ENCODE measurements around the gene SLC30A10. TPM values are rescaled to one million over a fixed set of nuclear protein-coding genes. Genes with fewer than 3 reads are reported as not detected.
"Not testable (repeated sequence)": the region's sequence is repeated elsewhere in the genome, so short reads cannot be mapped to it uniquely, and the experiment has no call there.

The SLC30A10 gene
- total RNA-seq, 2 experiments from 2014 or later, result not detected

DNA sequence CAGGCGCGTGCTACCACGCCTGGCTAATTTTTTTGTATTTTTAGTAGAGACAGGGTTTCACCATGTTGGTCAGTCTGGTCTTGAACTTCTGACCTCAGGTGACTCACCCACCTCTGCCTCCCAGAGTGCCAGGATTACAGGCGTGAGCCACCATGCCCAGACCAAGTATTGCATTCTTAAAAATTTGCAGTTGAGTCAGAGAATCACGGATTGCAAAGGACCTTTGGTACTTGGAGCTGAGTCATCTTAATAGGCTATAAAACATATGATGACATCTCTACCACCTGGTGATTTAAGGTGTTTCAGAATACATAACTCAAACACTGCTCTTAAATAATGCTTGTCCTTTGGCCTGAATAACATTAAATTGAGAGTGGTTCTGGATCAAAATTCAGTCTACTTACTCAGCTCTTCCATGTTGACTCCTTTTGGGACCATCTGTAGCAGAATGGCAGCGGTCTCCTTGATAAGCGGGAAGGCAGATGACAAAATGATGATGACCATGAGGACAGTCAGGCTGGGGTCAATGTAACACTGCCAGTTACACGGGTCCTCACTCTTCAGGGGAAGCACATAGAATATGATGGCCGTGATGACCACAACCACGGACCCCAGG is 10.4 kb downstream of the SLC30A10 start:
- Mint-ChIP-seq H3K27me3 (ENCODE audit: low read depth) (peaks cover 5% of the 10 kb centered on the region), H3K36me3 (ENCODE audit: low read depth) (no peaks in the 10 kb centered on the region), H3K4me1 (ENCODE audit: low read depth) (no peaks in the 10 kb centered on the region), H3K27ac (no peak overlapping the region), H3K9me3 (ENCODE audit: insufficient read depth) (no peaks in the 10 kb centered on the region), H3K4me3 (no peak overlapping the region)
- ChIA-PET CTCF (no interaction called here), POLR2A (no interaction called here)
- no peak for ATAC-seq
- no peak for DNase-seq

DNA sequence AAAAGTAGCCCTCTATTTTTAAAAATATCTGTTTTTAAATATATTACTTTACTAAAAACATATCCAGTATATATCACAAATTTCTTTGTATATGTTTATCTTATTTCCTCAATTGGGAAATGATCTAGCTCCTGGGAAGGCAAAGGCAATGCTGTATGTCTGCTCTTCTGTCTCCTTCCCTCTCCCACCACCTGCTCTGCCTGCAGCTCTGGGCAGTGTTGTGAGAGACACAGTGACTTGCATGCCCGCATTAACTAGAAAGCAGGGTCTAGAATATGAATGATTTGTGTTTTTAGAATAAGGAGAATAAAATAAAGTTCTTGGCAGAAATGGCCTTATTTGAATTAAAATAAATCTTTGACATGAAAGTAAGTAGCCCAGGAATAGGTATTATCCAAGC is 11.1 kb downstream of the SLC30A10 start:
- ATAC-seq (no peak), DNase-seq (no peak)
- Mint-ChIP-seq H3K36me3 (ENCODE audit: low read depth) (no peaks in the 10 kb centered on the region), H3K27ac (no peak overlapping the region), H3K9me3 (ENCODE audit: insufficient read depth) (no peaks in the 10 kb centered on the region), H3K4me1 (ENCODE audit: low read depth) (no peaks in the 10 kb centered on the region), H3K4me3 (no peak overlapping the region), H3K27me3 (ENCODE audit: low read depth) (peaks cover 2% of the 10 kb centered on the region)
- ChIA-PET CTCF (no interaction called here), POLR2A (no interaction called here)

DNA sequence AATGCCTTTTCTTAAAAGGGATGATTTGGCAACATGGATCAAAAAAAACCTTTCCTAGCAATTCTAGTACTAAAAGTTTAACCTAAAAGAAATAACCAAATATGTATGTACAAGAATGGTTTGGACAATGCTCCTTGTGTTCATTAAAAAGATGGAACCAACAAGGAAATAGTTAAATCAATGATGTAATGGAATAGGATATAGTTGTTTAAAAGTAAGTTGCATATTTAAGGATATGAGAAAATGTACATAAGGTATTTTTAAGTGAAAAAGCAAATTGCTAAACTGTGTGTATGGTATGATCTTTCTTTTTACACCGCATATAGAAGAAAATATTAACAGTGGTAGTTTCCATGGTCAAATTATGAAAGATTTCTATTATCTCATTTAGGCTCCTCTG is 12.1 kb downstream of the SLC30A10 start:
- no peaks in the 10 kb centered on the region for H3K9me3 Mint-ChIP-seq (ENCODE audit: insufficient read depth)
- ChIA-PET CTCF (no interaction called here), POLR2A (no interaction called here)
- ATAC-seq (no peak), DNase-seq (no peak)
- H3K27ac Mint-ChIP-seq, result no peak overlapping the region
- no peaks in the 10 kb centered on the region for H3K27me3 Mint-ChIP-seq (ENCODE audit: low read depth)
- no peaks in the 10 kb centered on the region for H3K4me1 Mint-ChIP-seq (ENCODE audit: low read depth)
- no peaks in the 10 kb centered on the region for H3K36me3 Mint-ChIP-seq (ENCODE audit: low read depth)
- H3K4me3 Mint-ChIP-seq, result no peak overlapping the region

- Mint-ChIP-seq H3K27me3 (ENCODE audit: low read depth) (no peaks in the 10 kb centered on the region), H3K4me3 (no peak overlapping the region), H3K36me3 (ENCODE audit: low read depth) (no peaks in the 10 kb centered on the region), H3K4me1 (ENCODE audit: low read depth) (no peaks in the 10 kb centered on the region), H3K9me3 (ENCODE audit: insufficient read depth) (no peaks in the 10 kb centered on the region), H3K27ac (no peak overlapping the region)
- CTCF ChIA-PET, result no interaction called here
- DNase-seq (no peak), ATAC-seq (no peak)
- POLR2A ChIA-PET, result no interaction called here
These were observed 15.2 kb downstream of the SLC30A10 start for GRCh38 chr1:219913005-219913770.

DNA sequence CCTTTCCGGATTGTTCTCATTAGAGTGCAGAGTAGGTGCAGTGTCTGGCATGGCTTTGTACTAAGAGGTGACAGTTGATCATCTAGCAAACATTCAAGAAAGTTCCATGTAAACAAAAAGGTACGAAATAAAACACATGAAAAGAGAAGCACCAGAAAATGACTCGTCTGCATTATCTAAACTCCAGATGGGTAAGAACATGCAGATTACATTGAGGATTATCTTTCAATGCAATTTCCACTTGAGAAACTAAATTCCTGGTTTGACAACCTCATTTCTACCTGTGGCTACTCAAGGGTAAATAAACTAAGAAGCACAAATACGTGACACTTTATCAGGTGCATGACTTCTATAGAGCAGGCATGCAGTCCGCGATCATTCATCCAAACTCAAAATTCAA is 17.6 kb downstream of the SLC30A10 start:
- no peak overlapping the region for H3K27ac Mint-ChIP-seq
- no peak for DNase-seq
- ChIA-PET POLR2A (no interaction called here), CTCF (no interaction called here)
- H3K9me3 Mint-ChIP-seq (ENCODE audit: insufficient read depth), result no peaks in the 10 kb centered on the region
- H3K4me3 Mint-ChIP-seq, result no peak overlapping the region
- no peaks in the 10 kb centered on the region for H3K36me3 Mint-ChIP-seq (ENCODE audit: low read depth)
- H3K27me3 Mint-ChIP-seq (ENCODE audit: low read depth), result no peaks in the 10 kb centered on the region
- H3K4me1 Mint-ChIP-seq (ENCODE audit: low read depth), result peaks cover 6% of the 10 kb centered on the region
- ATAC-seq, result no peak

- CTCF ChIA-PET, result no interaction called here
- no peak overlapping the region for H3K4me3 Mint-ChIP-seq
- no peak for DNase-seq
- POLR2A ChIA-PET, result no interaction called here
- no peaks in the 10 kb centered on the region for H3K36me3 Mint-ChIP-seq (ENCODE audit: low read depth)
- H3K9me3 Mint-ChIP-seq (ENCODE audit: insufficient read depth), result no peaks in the 10 kb centered on the region
- no peak overlapping the region for H3K27ac Mint-ChIP-seq
- no peak for ATAC-seq
- peaks cover 6% of the 10 kb centered on the region for H3K4me1 Mint-ChIP-seq (ENCODE audit: low read depth)
- no peaks in the 10 kb centered on the region for H3K27me3 Mint-ChIP-seq (ENCODE audit: low read depth)
These were observed 18.9 kb downstream of the SLC30A10 start for GRCh38 chr1:219909476-219909875.

DNA sequence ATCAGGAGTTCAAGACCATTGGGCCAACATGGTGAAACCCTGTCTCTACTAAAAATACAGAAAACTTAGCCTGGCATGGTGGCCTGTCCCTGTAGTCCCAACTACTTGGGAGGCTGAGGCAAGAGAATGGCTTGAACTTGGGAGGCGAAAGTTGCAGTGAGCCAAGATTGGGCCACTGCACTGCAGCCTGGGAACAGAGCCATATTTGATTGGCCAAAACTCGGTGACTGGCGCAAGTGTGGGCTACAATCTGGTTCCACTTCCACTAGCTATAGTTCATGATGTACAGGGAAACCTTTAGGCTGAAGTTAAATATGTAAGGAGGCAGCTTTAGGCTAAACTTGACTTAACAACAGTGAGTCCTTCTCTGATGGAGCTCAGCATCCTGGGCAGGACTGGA is 20.2 kb downstream of the SLC30A10 start:
- peaks cover 6% of the 10 kb centered on the region for H3K4me1 Mint-ChIP-seq (ENCODE audit: low read depth)
- no peak overlapping the region for H3K4me3 Mint-ChIP-seq
- ATAC-seq (no peak), DNase-seq (no peak)
- no peaks in the 10 kb centered on the region for H3K27me3 Mint-ChIP-seq (ENCODE audit: low read depth)
- POLR2A ChIA-PET, result no interaction called here
- H3K36me3 Mint-ChIP-seq (ENCODE audit: low read depth), result no peaks in the 10 kb centered on the region
- H3K27ac Mint-ChIP-seq, result no peak overlapping the region
- CTCF ChIA-PET, result no interaction called here
- no peaks in the 10 kb centered on the region for H3K9me3 Mint-ChIP-seq (ENCODE audit: insufficient read depth)

GRCh38 chr1:219907772-219908070 is 20.6 kb downstream of the SLC30A10 start:
- ChIA-PET POLR2A (no interaction called here), CTCF (no interaction called here)
- peaks cover 6% of the 10 kb centered on the region for H3K4me1 Mint-ChIP-seq (ENCODE audit: low read depth)
- ATAC-seq (no peak), DNase-seq (no peak)
- no peaks in the 10 kb centered on the region for H3K27me3 Mint-ChIP-seq (ENCODE audit: low read depth)
- H3K4me3 Mint-ChIP-seq, result no peak overlapping the region
- H3K27ac Mint-ChIP-seq, result no peak overlapping the region
- no peaks in the 10 kb centered on the region for H3K36me3 Mint-ChIP-seq (ENCODE audit: low read depth)
- H3K9me3 Mint-ChIP-seq (ENCODE audit: insufficient read depth), result no peaks in the 10 kb centered on the region

DNA sequence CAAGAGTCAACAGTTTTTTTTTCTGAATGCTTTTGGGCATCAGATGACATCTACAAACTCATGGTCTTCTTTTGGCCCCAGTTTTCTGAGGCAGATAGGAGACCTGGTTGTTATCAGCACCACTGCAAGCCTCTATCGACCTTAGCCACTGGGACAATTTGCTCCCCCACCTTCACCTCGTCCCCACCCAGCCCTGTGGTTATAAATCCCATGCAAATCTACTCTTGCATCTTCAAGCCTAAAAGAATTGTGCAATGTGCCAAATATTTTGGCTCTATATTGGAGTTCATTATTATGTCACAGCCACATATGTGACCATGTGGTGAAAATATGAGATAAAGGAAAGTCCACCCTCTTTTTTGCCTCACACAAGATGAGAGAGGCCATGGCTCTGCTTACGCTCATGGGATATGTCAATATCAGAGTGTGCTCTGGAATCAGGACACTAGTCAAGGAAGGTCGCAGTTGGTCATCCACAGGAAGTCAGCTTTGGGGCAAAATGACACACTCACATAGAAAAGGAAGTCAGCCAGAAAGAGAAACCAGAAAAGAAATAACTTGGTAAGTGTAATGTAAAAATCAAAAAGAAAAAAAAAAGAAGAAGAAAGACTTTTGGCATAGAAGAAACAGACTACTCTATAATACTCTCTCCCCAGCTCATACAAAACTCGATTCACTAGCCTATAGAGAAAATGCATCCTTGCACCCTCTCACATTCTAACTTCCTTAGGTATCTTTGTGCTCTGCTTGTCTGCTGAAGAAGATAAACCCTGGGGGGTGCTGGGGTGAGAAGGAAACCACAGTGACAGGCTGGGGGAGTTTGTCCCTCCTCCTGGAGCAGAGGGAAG is 21.2 kb downstream of the SLC30A10 start:
- Mint-ChIP-seq H3K27me3 (ENCODE audit: low read depth) (no peaks in the 10 kb centered on the region), H3K36me3 (ENCODE audit: low read depth) (no peaks in the 10 kb centered on the region), H3K4me1 (ENCODE audit: low read depth) (peaks cover 6% of the 10 kb centered on the region), H3K4me3 (no peak overlapping the region), H3K9me3 (ENCODE audit: insufficient read depth) (no peaks in the 10 kb centered on the region), H3K27ac (no peak overlapping the region)
- CTCF ChIA-PET, result no interaction called here
- no peak for DNase-seq
- POLR2A ChIA-PET, result no interaction called here
- no peak for ATAC-seq

- H3K27ac Mint-ChIP-seq; POLR2A ChIA-PET; H3K4me3 Mint-ChIP-seq; H3K27me3 Mint-ChIP-seq (ENCODE audit: low read depth); H3K9me3 Mint-ChIP-seq (ENCODE audit: insufficient read depth); CTCF ChIA-PET; H3K4me1 Mint-ChIP-seq (ENCODE audit: low read depth); ATAC-seq; DNase-seq; H3K36me3 Mint-ChIP-seq (ENCODE audit: low read depth): not testable (repeated sequence)
These were observed 21.8 kb downstream of the SLC30A10 start for GRCh38 chr1:219906565-219906923.

- no peaks in the 10 kb centered on the region for H3K9me3 Mint-ChIP-seq (ENCODE audit: insufficient read depth)
- no peak for ATAC-seq
- H3K36me3 Mint-ChIP-seq (ENCODE audit: low read depth), result no peaks in the 10 kb centered on the region
- H3K4me1 Mint-ChIP-seq (ENCODE audit: low read depth), result peaks cover 6% of the 10 kb centered on the region
- DNase-seq, result no peak
- POLR2A ChIA-PET, result no interaction called here
- no peaks in the 10 kb centered on the region for H3K27me3 Mint-ChIP-seq (ENCODE audit: low read depth)
- CTCF ChIA-PET, result no interaction called here
- no peak overlapping the region for H3K27ac Mint-ChIP-seq
- H3K4me3 Mint-ChIP-seq, result no peak overlapping the region
These were observed 22.8 kb downstream of the SLC30A10 start for GRCh38 chr1:219905524-219905923.

DNA sequence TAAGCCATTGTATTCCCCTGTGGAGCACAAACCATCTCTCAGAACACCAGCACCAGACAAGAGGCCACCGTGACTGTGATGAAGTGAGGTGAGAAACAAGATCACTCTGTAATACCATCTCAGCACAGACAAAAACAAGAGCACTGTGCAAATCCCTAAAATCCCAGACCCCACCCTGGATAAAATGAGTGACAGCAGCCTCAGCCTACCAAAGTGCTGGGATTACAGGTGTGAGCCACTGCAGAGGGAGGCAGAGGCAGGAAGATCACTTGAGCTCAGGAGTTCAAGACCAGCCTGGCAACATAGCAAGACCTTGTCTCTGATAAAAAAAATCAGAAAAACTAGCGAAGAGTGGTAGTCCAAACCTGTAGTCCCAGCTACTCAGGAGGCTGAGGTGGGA is 23.4 kb downstream of the SLC30A10 start:
- ATAC-seq (no peak), DNase-seq (no peak)
- Mint-ChIP-seq H3K27ac (no peak overlapping the region), H3K36me3 (ENCODE audit: low read depth) (no peaks in the 10 kb centered on the region), H3K4me3 (no peak overlapping the region), H3K4me1 (ENCODE audit: low read depth) (peaks cover 6% of the 10 kb centered on the region), H3K9me3 (ENCODE audit: insufficient read depth) (no peaks in the 10 kb centered on the region), H3K27me3 (ENCODE audit: low read depth) (no peaks in the 10 kb centered on the region)
- ChIA-PET CTCF (no interaction called here), POLR2A (no interaction called here)
